ENCODE results near the gene NCOA3. TPM values are rescaled to one million over a fixed set of nuclear protein-coding genes. Genes with fewer than 3 reads are reported as not detected.
"Not testable (repeated sequence)": the region's sequence is repeated elsewhere in the genome, so short reads cannot be mapped to it uniquely, and the experiment has no call there.

Gene NCOA3
- polyA plus RNA-seq, 1 of the 3 experiments (the other 2 are of a cell fraction) = 5.8 TPM

DNA sequence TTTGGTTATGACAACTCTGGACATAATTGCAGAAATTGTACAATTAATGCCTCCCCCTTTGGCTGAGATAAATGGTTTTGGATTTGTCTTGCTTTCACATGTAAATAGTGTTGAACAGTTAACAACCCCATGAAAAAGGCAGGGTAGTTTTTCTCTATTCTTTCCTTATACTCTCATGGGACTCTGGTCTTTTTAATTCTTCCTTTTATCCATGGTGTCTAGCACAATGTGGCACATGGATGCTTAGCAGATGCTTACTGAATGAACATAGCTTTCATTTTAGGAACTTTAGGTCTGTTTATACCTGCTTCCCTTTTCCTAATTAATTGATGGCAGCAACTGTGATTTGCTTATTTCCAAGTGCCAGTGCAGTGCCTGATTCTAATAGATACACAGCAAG is 75.6 kb downstream of the NCOA3 start:
- Histone ChIP-seq H3K9ac (no peak overlapping the region), H3K4me1 (ENCODE audit: control insufficient read depth in 1 of 2, insufficient read depth in 2 of 2, low read depth in 1 of 2, low read length in 1 of 2) (peaks cover 41 to 43% of the 10 kb centered on the region in 2 experiments), H3K9me2 (no peaks in the 10 kb centered on the region), H3K27ac (ENCODE audit: low read depth in 2 of 2, low read length in 1 of 2) (peak overlapping the region; percentile 44 to 95; a peak in 3 of 4 replicates), H3K4me3 (ENCODE audit: low read depth in 2 of 2, low read length in 1 of 2) (no peak overlapping the region; a peak in 1 of 4 replicates), H3K79me2 (ENCODE audit: insufficient read depth) (peaks cover 36% of the 10 kb centered on the region), H3K27me3 (ENCODE audit: insufficient read depth) (no peaks in the 10 kb centered on the region), H4K20me1 (ENCODE audit: insufficient read depth) (no peaks in the 10 kb centered on the region), H3F3A (replicated peaks; ENCODE audit: insufficient read depth) (peaks cover 11% of the 10 kb centered on the region), H3K9me3 (no peaks in the 10 kb centered on the region), H3K36me3 (replicated peaks in 1 of 2; ENCODE audit: control insufficient read depth in 1 of 2, insufficient read depth in 2 of 2, low read length in 1 of 2) (no peaks in the 10 kb centered on the region), H2AFZ (ENCODE audit: low read depth) (no peak overlapping the region), H3K4me2 (peak overlapping the region; percentile 54)
- ChIA-PET POLR2A (no interaction called here), CTCF (interaction anchor here (0.7 to 3.6 kb wide), 4 partner anchors 9 to 75 kb away, joined by 3 to 13 read pairs (median 8); partner anchors contain the start of gene NCOA3)
- no peak for DNase-seq
- no peak for TF ChIP-seq RFX5 (IDR thresholded peaks at IDR 0.05; ENCODE audit: low read length)
- TF ChIP-seq MEF2A (IDR thresholded peaks at IDR 0.05; ENCODE audit: borderline replicate concordance, low read depth) = no peak
- no peak for TF ChIP-seq RXRA (IDR thresholded peaks at IDR 0.05; ENCODE audit: borderline replicate concordance, low read depth)
- no peak for TF ChIP-seq TEAD4 (IDR thresholded peaks at IDR 0.05; ENCODE audit: borderline replicate concordance, insufficient read depth)
- TF ChIP-seq EP300 (IDR thresholded peaks at IDR 0.05; ENCODE audit: borderline replicate concordance in 1 of 2, low read depth in 1 of 2, low read length in 1 of 2) = no peak
- TF ChIP-seq SMC3 (IDR thresholded peaks at IDR 0.05; ENCODE audit: low read depth, low read length) = no peak
- TF ChIP-seq NRF1 (IDR thresholded peaks at IDR 0.05; ENCODE audit: low read depth, low read length) = no peak
- no peak for TF ChIP-seq MXI1 (IDR thresholded peaks at IDR 0.05; ENCODE audit: low read depth, low read length)
- TF ChIP-seq EZH2phosphoT487 (IDR thresholded peaks at IDR 0.05; ENCODE audit: borderline replicate concordance, low read depth) = no peak
- no peak for TF ChIP-seq SIN3A (IDR thresholded peaks at IDR 0.05; ENCODE audit: borderline replicate concordance, low read depth, low read length)
- TF ChIP-seq, protein P1, sequence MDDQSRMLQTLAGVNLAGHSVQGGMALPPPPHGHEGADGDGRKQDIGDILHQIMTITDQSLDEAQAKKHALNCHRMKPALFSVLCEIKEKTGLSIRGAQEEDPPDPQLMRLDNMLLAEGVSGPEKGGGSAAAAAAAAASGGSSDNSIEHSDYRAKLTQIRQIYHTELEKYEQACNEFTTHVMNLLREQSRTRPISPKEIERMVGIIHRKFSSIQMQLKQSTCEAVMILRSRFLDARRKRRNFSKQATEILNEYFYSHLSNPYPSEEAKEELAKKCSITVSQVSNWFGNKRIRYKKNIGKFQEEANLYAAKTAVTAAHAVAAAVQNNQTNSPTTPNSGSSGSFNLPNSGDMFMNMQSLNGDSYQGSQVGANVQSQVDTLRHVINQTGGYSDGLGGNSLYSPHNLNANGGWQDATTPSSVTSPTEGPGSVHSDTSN (IDR thresholded peaks at IDR 0.05) = no peak
- no peak for TF ChIP-seq CHD2 (IDR thresholded peaks at IDR 0.05; ENCODE audit: low read length, partially characterized antibody)
- TF ChIP-seq RCOR1 (IDR thresholded peaks at IDR 0.05; ENCODE audit: low read length) = no peak
- TF ChIP-seq FOSL2 (IDR thresholded peaks at IDR 0.05; ENCODE audit: borderline replicate concordance, low read depth) = no peak

DNA sequence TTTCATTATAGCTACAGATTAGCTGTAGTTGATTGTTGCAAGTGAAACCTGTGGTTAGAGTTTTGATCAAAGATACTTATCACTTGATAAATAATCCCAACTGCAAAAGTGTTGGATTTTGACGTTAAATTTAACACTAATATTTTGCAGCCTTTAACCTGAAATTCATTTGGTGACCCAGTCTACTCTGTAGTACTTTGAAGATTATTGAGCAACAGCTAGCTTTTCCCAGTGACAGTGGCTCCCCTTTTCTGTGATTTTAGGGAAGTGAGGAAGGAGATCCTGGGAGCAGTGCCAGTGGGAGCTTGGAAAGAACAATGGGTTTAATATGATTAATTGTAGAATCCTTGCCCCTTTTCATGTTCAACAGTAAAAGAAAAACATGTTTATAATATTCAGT is 76.9 kb downstream of the NCOA3 start:
- 38% methylated on average over 1 of the region's 1 CpG for WGBS (ENCODE audit: low lambda C conversion rate)
- Histone ChIP-seq H3F3A (replicated peaks; ENCODE audit: insufficient read depth) (peaks cover 11% of the 10 kb centered on the region), H3K4me2 (no peak overlapping the region), H2AFZ (ENCODE audit: low read depth) (no peak overlapping the region), H3K79me2 (ENCODE audit: insufficient read depth) (peaks cover 27% of the 10 kb centered on the region; the same call in 1 of the 2 replicates), H3K4me3 (ENCODE audit: low read depth in 2 of 2, low read length in 1 of 2) (no peak overlapping the region), H3K27me3 (ENCODE audit: insufficient read depth) (no peaks in the 10 kb centered on the region), H3K9ac (no peak overlapping the region), H4K20me1 (ENCODE audit: insufficient read depth) (no peaks in the 10 kb centered on the region), H3K9me3 (no peaks in the 10 kb centered on the region), H3K9me2 (no peaks in the 10 kb centered on the region), H3K4me1 (ENCODE audit: control insufficient read depth in 1 of 2, insufficient read depth in 2 of 2, low read depth in 1 of 2, low read length in 1 of 2) (peaks cover 41 to 43% of the 10 kb centered on the region in 2 experiments), H3K36me3 (replicated peaks in 1 of 2; ENCODE audit: control insufficient read depth in 1 of 2, insufficient read depth in 2 of 2, low read length in 1 of 2) (no peaks in the 10 kb centered on the region), H3K27ac (ENCODE audit: low read depth in 2 of 2, low read length in 1 of 2) (peak overlapping the region in 1 of 2 experiments; percentile 30; a peak in 1 of 4 replicates)
- no peak for DNase-seq
- ChIA-PET CTCF (interaction anchor here (1.1 to 3.6 kb wide), 3 partner anchors 42 to 195 kb away, joined by 4 to 13 read pairs (median 12); partner anchors contain the start of gene NCOA3), POLR2A (no interaction called here)
- TF ChIP-seq RFX5 (IDR thresholded peaks at IDR 0.05; ENCODE audit: low read length) (0 out of 2 replicates have a peak, but pooled peaks have one; percentile 25), FOXJ3 (CRISPR knock-in tag; IDR thresholded peaks at IDR 0.05) (no peak)

DNA sequence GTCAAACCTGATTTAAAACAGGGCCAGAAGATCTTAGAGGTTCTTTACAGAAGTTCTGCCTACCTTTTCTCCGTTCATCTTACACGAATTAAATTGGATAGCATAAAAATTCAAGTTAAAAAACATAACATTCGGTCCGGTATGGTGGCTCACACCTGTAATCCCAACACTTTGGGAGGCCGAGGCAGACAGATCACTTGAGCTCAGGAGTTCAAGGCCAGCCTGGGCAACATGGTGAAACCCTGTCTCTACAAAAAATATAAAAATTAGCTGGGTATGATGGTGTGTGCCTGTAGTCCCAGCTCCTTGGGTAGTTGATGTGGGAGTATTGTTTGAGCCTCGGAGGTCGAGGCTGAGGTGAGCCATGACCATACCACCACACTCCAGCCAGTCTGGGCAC is 79.0 kb downstream of the NCOA3 start:
- H3K36me3 ChIP-seq (replicated peaks in 1 of 2; ENCODE audit: control insufficient read depth in 1 of 2, insufficient read depth in 2 of 2, low read length in 1 of 2); H4K20me1 ChIP-seq (ENCODE audit: insufficient read depth); H3K9me2 ChIP-seq; H3K9ac ChIP-seq; H3K27ac ChIP-seq (ENCODE audit: low read depth in 2 of 2, low read length in 1 of 2); DNase-seq; H3K27me3 ChIP-seq (ENCODE audit: insufficient read depth); H3K4me2 ChIP-seq; H3K4me3 ChIP-seq (ENCODE audit: low read depth in 2 of 2, low read length in 1 of 2); POLR2A ChIA-PET; H3K9me3 ChIP-seq; H2AFZ ChIP-seq (ENCODE audit: low read depth); H3F3A ChIP-seq (replicated peaks; ENCODE audit: insufficient read depth): not testable (repeated sequence)
- peaks cover 28 to 31% of the 10 kb centered on the region in 2 experiments for H3K4me1 ChIP-seq (ENCODE audit: control insufficient read depth in 1 of 2, insufficient read depth in 2 of 2, low read depth in 1 of 2, low read length in 1 of 2)
- peaks cover 20% of the 10 kb centered on the region; the same call in 1 of the 2 replicates for H3K79me2 ChIP-seq (ENCODE audit: insufficient read depth)
- CTCF ChIA-PET = interaction anchor here (1.0 to 1.1 kb wide), 2 partner anchors 80 to 197 kb away, joined by 3 read pairs; no protein-coding TSS in a partner anchor
- 79% methylated on average over 7 of the region's 7 CpGs for WGBS (ENCODE audit: low lambda C conversion rate)

Measured in SK-N-SH (cell line).